ENCODE results near the gene ATN1. TPM values are rescaled to one million over a fixed set of nuclear protein-coding genes. Genes with fewer than 3 reads are reported as not detected.
A peak's percentile ranks its signal among the peaks of the same experiment; 100 is the strongest.

ATN1 gene
- total and polyA plus RNA-seq, 4 donors = 3.6 to 12.6 (median 7.9) TPM

DNA sequence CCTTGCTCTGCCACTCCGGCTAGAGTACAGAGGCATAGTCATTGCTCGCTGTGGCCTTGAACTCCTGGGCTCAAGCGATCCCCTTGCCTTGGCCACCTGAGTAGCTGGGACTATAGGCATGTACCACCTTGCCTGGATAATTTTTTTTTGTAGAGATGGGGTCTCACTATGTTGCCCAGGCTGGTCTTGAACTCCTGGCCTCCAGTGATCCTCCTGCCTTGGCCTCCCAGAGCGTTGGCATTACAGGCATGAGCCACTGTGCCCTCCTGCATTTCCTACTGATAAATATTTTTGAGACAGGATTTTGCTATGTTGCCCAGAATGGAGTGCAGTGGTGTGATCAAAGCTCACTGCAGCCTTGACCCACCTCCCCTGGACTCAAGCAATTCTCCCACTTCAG is 52.3 kb downstream of the ATN1 start (continued):
- TF ChIP-seq, protein P1, sequence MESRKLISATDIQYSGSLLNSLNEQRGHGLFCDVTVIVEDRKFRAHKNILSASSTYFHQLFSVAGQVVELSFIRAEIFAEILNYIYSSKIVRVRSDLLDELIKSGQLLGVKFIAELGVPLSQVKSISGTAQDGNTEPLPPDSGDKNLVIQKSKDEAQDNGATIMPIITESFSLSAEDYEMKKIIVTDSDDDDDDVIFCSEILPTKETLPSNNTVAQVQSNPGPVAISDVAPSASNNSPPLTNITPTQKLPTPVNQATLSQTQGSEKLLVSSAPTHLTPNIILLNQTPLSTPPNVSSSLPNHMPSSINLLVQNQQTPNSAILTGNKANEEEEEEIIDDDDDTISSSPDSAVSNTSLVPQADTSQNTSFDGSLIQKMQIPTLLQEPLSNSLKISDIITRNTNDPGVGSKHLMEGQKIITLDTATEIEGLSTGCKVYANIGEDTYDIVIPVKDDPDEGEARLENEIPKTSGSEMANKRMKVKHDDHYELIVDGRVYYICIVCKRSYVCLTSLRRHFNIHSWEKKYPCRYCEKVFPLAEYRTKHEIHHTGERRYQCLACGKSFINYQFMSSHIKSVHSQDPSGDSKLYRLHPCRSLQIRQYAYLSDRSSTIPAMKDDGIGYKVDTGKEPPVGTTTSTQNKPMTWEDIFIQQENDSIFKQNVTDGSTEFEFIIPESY (IDR thresholded peaks at IDR 0.05) = no peak
- TF ChIP-seq YY1 (IDR thresholded peaks at IDR 0.05) (no peak), TAF1 (conservative IDR thresholded peaks at IDR 0.05) (no peak), NR2F2 (IDR thresholded peaks at IDR 0.05) (no peak), RAD21 (IDR thresholded peaks at IDR 0.05) (no peak), HNF4A (conservative IDR thresholded peaks at IDR 0.05) (no peak), SP1 (IDR thresholded peaks at IDR 0.05) (no peak)
- TF ChIP-seq, protein P2, sequence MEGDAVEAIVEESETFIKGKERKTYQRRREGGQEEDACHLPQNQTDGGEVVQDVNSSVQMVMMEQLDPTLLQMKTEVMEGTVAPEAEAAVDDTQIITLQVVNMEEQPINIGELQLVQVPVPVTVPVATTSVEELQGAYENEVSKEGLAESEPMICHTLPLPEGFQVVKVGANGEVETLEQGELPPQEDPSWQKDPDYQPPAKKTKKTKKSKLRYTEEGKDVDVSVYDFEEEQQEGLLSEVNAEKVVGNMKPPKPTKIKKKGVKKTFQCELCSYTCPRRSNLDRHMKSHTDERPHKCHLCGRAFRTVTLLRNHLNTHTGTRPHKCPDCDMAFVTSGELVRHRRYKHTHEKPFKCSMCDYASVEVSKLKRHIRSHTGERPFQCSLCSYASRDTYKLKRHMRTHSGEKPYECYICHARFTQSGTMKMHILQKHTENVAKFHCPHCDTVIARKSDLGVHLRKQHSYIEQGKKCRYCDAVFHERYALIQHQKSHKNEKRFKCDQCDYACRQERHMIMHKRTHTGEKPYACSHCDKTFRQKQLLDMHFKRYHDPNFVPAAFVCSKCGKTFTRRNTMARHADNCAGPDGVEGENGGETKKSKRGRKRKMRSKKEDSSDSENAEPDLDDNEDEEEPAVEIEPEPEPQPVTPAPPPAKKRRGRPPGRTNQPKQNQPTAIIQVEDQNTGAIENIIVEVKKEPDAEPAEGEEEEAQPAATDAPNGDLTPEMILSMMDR (IDR thresholded peaks at IDR 0.05; ENCODE audit: low read depth, low read length, missing input control) = no peak

DNA sequence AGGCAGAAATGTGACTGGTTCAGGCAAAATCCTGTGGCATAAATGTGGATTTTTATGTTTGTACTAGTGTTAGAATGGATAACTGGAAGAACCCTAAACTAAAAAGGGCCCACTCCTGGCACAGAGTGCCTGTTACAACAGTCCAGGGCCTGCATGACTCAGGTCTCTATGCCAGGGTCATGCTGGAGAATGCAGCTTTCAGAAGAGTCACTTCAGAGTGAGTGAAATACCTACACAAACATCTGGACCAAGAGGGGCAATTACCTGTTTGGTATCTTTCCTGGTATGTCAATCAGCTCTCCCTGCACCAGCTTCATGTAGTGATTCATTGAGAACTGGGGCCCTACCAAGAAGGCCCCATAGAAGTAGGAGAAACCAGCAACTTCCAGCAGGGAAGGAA is 53.0 kb downstream of the ATN1 start:
- H3K27me3 ChIP-seq (ENCODE audit: control insufficient read depth in 4 of 4, insufficient read depth in 4 of 4, low read length in 3 of 4) = no peaks in the 10 kb centered on the region
- no peak for TF ChIP-seq FOXA2 (IDR thresholded peaks at IDR 0.05)
- TF ChIP-seq, protein P2 (IDR thresholded peaks at IDR 0.05; ENCODE audit: low read depth, low read length, missing input control) = no peak
- TF ChIP-seq EGR1 (IDR thresholded peaks at IDR 0.05; ENCODE audit: low read depth in 2 of 2) = no peak
- TF ChIP-seq JUND (IDR thresholded peaks at IDR 0.05) = no peak
- no peak for TF ChIP-seq NR2F2 (IDR thresholded peaks at IDR 0.05)
- TF ChIP-seq SP1 (IDR thresholded peaks at IDR 0.05) = no peak
- TF ChIP-seq, protein P3, sequence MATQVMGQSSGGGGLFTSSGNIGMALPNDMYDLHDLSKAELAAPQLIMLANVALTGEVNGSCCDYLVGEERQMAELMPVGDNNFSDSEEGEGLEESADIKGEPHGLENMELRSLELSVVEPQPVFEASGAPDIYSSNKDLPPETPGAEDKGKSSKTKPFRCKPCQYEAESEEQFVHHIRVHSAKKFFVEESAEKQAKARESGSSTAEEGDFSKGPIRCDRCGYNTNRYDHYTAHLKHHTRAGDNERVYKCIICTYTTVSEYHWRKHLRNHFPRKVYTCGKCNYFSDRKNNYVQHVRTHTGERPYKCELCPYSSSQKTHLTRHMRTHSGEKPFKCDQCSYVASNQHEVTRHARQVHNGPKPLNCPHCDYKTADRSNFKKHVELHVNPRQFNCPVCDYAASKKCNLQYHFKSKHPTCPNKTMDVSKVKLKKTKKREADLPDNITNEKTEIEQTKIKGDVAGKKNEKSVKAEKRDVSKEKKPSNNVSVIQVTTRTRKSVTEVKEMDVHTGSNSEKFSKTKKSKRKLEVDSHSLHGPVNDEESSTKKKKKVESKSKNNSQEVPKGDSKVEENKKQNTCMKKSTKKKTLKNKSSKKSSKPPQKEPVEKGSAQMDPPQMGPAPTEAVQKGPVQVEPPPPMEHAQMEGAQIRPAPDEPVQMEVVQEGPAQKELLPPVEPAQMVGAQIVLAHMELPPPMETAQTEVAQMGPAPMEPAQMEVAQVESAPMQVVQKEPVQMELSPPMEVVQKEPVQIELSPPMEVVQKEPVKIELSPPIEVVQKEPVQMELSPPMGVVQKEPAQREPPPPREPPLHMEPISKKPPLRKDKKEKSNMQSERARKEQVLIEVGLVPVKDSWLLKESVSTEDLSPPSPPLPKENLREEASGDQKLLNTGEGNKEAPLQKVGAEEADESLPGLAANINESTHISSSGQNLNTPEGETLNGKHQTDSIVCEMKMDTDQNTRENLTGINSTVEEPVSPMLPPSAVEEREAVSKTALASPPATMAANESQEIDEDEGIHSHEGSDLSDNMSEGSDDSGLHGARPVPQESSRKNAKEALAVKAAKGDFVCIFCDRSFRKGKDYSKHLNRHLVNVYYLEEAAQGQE (IDR thresholded peaks at IDR 0.05) = no peak
- TF ChIP-seq RAD21 (IDR thresholded peaks at IDR 0.05) = no peak
- TF ChIP-seq, protein P1 (IDR thresholded peaks at IDR 0.05) = no peak
- TF ChIP-seq TAF1 (conservative IDR thresholded peaks at IDR 0.05) = no peak
- no peak for TF ChIP-seq HNF4G (IDR thresholded peaks at IDR 0.05)
- TF ChIP-seq GABPA (IDR thresholded peaks at IDR 0.05 in 1 of 2, conservative IDR thresholded peaks at IDR 0.05 in 1 of 2) = no peak
- TF ChIP-seq, protein P4, sequence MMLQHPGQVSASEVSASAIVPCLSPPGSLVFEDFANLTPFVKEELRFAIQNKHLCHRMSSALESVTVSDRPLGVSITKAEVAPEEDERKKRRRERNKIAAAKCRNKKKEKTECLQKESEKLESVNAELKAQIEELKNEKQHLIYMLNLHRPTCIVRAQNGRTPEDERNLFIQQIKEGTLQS (IDR thresholded peaks at IDR 0.05) = no peak
- TF ChIP-seq YY1 (IDR thresholded peaks at IDR 0.05) = no peak
- TF ChIP-seq FOXA1 (IDR thresholded peaks at IDR 0.05) = no peak
- TF ChIP-seq HNF4A (conservative IDR thresholded peaks at IDR 0.05) = no peak
- no peak for TF ChIP-seq RXRA (IDR thresholded peaks at IDR 0.05)
- no peak for DNase-seq (ENCODE audit: low spot score)
- H3K4me3 ChIP-seq (ENCODE audit: low read depth in 1 of 3, low read length in 3 of 3) = no peak overlapping the region
- H3K27ac ChIP-seq (ENCODE audit: low read depth in 1 of 2, low read length in 2 of 2) = peak overlapping the region; percentile 74 to 78
- H3K36me3 ChIP-seq (ENCODE audit: control insufficient read depth in 4 of 4, insufficient read depth in 3 of 4, low read depth in 1 of 4, low read length in 3 of 4) = peaks cover 2 to 65% (median 51%) of the 10 kb centered on the region in 4 donors
- H3K9me3 ChIP-seq (ENCODE audit: control insufficient read depth in 4 of 4, low read length in 3 of 4) = no peaks in the 10 kb centered on the region
- peaks cover 4 to 28% (median 25%) of the 10 kb centered on the region in 4 donors for H3K4me1 ChIP-seq (ENCODE audit: control insufficient read depth in 4 of 4, insufficient read depth in 4 of 4, low read length in 3 of 4)
- H3K9ac ChIP-seq (ENCODE audit: low read depth in 1 of 2, low read length in 2 of 2) = peak overlapping the region in 1 of 2 donors; percentile 12
